Measurements from ENCODE around the gene SCD5.

GRCh38 chr4:82611982-82612381 is 186.6 kb downstream of the SCD5 start:
- TF ChIP-seq EZH2 (IDR thresholded peaks at IDR 0.05; ENCODE audit: insufficient read depth, low read length) (no peak), CTCF (IDR thresholded peaks at IDR 0.05; ENCODE audit: insufficient read depth, low read depth, low read length) (no peak)

Data from astrocyte (in vitro differentiated cells and primary cell).